ENCODE data around the gene FAM222B.

- peak; percentile 48 to 81 (median 54); a peak in 5 of 6 replicates for TF ChIP-seq CTCF (IDR thresholded peaks at IDR 0.05 in 2 of 3, conservative IDR thresholded peaks at IDR 0.05 in 1 of 3; ENCODE audit: insufficient read depth in 2 of 3, low read depth in 1 of 3, low read length in 3 of 3)
- TF ChIP-seq BRD9 (IDR thresholded peaks at IDR 0.05; ENCODE audit: low read depth, partially characterized antibody), result no peak
- TF ChIP-seq EZH2 (IDR thresholded peaks at IDR 0.05; ENCODE audit: borderline replicate concordance, low read depth, low read length), result no peak
- no peak for TF ChIP-seq PHF20 (IDR thresholded peaks at IDR 0.05; ENCODE audit: partially characterized antibody)
- peak; percentile 35 for TF ChIP-seq POLR2A (conservative IDR thresholded peaks at IDR 0.05)
- no peak for TF ChIP-seq NR3C1 (CRISPR knock-in tag; IDR thresholded peaks at IDR 0.05)
- no peak; the same call in 1 of the 2 replicates for TF ChIP-seq MYNN (IDR thresholded peaks at IDR 0.05)
- no peak for TF ChIP-seq MYNN (CRISPR knock-in tag; IDR thresholded peaks at IDR 0.05)
- peak; percentile 23 for TF ChIP-seq TAF1 (IDR thresholded peaks at IDR 0.05; ENCODE audit: control insufficient read depth, extremely low read depth, insufficient read depth, low read length, severe bottlenecking)
- TF ChIP-seq MAZ (CRISPR knock-in tag; conservative IDR thresholded peaks at IDR 0.05 in 1 of 2, IDR thresholded peaks at IDR 0.05 in 1 of 2), result peak; percentile 64 to 87; a peak in 3 of 4 replicates
- TF ChIP-seq CHD2 (IDR thresholded peaks at IDR 0.05; ENCODE audit: low read depth, low read length), result no peak
- TF ChIP-seq PKNOX1 (IDR thresholded peaks at IDR 0.05), result peak; percentile 82
- no peak for TF ChIP-seq HDGF (IDR thresholded peaks at IDR 0.05)
- no peak for TF ChIP-seq POLR2AphosphoS5 (IDR thresholded peaks at IDR 0.05; ENCODE audit: control insufficient read depth, insufficient read depth, low read depth, low read length)
- no peak for TF ChIP-seq ZNF280B (CRISPR knock-in tag; IDR thresholded peaks at IDR 0.05)
Observed at GRCh38 chr17:28735242-28735722, 107.3 kb downstream of the FAM222B start.

All from K562 (cell line).